Left kidney (tissue), 2 donors: ENCODE measurements around the gene DLGAP1. TPM values are rescaled to one million over a fixed set of nuclear protein-coding genes. Genes with fewer than 3 reads are reported as not detected.

Source experiments
- DNase-seq: peaks from one replicate; pipeline ENCODE4 v3.0.0-alpha.2; 2013
- polyA plus RNA-seq: library from polyadenylated mRNA; unstranded; fragments of 120-200 nt; gene quantifications from one replicate; pipeline ENCODE4 v1.2.1, GENCODE V29; 2013; ENCODE audit not compliant: insufficient read length

DLGAP1 gene
- polyA plus RNA-seq, 1 donor: 6.2 TPM

DNA sequence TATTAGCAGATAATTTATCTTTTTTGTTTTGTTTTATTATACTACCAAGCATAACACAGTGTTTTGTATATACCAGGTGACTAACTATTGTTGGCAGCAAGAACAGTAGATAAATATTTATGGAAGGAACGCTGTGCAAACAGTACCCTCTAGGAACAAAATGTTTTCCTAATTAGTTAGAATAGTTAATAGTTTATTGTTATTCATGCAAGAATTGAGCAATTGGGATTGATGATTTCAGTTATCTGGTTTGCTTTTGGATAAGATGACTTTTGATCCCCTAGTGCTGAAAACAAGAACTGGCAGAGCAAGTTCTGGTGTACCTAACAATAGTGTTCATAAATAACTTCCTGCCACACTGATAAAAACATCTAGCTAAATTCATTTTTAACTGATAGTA lies 681.8 kb downstream of the DLGAP1 start:
- DNase-seq: no peak

DNA sequence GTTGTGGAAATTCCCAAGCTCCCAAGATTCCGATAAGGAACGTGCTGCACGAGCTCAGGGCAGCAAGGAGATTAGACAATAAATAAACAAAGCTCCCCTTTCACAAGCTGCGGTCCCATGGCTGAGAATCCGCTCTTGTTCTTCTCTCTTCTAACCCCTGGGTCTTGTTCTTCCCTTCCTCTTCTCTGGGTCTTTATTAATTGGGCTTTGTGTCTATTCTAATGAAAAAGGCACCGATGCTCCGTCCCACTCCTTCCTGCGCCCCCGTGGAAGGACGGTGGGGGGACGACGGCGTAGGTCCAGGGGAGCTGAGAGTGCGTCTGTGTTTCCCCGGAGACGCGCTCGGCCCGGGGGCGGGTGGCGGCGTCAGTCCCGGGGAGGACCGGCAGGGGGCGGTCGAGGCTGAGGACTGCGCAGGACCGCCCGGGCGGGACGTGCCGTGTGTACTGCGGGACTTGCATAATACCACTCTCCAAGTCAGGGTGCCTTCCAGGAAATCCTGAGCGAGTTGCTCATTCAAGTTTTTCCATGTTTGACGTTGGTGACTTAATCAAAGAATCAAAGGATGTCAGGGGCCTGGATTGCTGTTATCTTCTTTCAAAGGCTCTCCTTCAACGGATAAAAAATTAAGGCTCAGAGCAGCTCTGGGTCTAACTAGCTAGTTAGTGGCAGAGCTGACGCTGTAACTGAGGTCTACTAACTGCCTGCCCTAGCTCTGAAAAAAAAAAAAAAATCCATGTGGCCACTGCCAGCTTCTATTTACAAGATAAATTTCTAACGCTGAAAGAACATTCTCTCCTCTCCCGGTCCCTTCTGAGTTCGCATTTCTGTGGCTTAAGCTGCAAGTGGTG lies 683.8 kb downstream of the DLGAP1 start:
- peak; percentile 84 for DNase-seq

DNA sequence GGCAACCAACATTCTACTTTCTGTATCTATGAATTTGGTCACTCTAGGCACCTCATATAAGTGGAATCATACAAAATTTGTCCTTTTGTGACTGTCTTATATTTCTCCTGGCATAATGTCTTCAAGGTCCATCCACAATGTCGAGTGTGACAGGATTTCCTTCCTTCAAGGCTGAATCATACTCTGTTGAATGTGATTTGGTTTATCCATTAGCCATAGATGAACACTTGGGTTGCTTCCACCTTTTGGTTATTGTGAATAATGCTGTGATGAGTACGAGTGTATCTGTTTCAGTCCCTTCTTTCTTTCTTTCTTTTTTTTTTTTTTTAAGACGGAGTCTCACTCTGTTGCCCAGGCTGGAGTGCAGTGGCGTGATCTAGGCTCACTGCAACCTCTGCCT lies 693.8 kb downstream of the DLGAP1 start:
- no peak for DNase-seq

DNA sequence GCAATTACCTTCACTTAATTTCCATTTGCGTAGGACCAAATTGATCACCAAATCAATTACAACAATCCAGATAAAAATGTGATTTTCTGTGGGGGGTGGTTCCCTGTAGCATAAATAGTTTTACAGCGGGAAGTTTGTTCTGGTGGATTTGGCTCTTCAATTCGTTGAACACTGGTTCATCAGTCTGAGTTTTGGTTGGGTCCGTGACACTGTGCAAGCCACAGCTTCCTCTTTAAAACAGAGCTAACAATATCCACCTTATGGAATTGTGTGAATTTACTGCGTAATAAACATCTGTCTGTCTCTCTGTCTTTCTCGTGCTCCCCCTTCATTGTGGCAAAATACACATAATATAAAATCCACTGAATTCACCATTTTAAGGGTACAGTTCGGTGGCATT lies 694.4 kb downstream of the DLGAP1 start:
- no peak for DNase-seq

DNA sequence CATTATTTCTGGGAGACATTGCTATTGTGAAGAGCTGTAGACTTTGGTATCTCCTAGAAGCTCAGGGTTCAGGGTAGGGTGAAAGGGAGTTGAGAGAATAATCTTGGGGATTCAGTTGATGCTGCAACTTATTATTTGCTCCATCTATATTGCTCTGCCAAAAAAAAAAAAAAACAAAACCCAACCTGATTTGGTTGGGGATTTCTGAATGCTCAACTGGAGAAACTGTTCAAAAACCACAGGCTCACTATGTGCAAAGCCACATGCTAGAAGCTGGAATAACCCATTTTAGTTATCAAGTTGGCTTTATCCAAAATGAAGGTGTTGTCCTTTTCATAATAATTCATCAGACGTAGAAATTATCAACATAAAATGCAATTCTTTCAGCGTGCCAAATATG lies 696.0 kb downstream of the DLGAP1 start:
- DNase-seq: no peak

DNA sequence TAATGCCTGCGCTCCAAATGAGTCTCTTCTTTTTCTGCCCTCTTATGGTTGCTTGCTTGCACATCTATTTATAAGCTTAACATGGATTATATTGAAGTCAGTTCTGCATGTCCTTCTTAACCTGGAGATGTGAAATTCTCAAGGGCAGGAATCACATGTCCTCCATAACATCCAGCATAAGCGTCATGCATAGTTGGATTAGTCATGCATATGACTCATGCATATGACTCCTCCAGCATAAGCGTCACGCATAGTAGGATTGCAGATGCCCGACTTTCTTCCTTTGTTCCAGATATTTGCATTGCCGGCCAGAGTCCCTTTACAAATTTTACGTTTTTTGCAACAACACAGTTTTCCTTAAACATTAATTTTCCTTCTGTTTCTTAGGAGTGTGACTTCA lies 696.6 kb downstream of the DLGAP1 start:
- no peak for DNase-seq

DNA sequence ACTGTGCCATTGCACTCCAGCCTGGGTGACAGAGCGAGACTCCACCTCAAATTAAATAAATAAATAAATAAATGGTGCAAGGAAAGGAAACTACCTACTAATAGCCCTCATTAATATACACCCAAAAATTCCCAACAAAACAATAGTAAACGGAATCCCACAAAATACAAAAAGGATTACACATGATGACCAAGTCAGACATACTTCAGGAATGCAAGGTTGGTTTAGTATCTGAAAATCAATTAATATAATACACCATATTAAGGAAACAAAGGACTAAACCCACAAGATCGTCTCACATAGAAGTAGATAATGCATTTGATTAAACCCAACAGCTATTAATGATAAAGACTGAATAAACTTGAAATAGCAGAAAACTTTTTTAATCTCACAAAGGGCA lies 697.7 kb downstream of the DLGAP1 start:
- DNase-seq: no peak

DNA sequence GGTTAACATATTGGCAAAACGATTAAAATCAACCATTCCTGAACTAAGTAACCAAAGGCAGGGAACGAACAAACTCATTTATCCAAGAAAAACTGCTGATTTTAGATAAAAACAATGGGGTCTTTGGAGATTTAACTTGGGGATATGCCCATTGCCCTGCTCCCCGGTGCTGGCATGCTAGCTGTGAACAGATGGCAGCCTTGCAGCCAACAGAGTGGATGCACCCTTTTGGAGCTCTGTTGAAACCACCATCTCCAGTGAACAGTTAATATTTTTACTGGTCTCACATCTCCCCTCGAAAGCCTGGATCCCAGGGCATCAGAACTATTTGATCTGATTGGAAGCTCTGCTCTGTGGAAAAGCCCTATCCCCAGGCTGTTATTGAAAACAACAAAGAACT lies 702.0 kb downstream of the DLGAP1 start:
- DNase-seq: no peak

DNA sequence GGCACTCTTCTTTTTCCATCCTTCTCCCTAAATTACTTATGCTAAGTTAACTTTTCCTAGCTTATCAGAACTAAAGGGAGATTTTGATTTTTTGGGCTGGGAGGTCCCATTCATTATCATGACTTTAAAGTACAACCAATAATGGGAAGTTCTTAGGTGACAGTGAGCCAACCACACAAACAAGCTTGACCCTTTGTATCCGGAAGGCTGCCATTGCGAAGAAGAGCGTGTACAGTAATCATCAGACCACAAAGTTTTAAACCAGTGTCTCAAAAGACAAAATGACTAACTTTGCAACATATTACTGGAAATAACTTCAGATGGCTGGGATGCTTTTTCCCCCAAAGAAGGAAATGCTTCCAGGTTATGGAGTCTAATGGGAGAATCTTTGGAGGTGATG lies 707.0 kb downstream of the DLGAP1 start:
- DNase-seq: no peak

DNA sequence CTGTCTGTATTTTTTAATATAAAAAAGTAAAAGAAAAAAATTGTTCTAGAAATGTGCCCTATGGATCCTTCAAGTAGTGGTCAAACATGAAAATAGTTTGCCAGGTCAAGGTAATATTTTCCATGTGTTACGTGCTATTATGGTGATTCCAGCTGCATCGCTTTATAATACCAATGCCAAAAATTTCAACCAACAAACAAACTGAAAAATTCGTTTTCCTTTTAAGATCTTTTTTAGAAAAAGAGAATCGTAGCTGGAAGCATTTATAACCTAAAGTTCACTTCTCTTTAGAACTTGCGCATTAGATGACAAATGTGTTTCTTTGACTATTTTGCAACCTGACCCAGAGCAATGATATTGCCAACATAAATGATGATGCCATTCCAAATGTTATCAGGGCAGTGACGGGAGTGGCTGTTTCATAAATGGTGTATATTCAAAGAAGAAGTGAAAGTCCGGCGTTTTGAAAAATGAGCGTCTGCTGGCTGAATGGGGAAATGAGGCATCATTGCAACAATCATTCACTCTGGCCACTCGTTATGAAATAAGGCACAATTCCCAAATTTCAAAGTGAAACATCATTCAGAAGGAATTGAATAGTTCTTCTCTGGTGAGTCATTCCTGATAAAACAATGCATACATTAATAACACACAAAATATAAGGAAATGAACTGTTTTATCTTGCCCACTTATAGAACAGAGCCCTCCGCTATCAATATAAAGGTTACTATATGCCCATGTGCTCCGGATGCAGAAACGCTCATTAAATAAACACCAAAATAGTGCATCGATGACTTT lies 707.7 kb downstream of the DLGAP1 start:
- no peak for DNase-seq

DNA sequence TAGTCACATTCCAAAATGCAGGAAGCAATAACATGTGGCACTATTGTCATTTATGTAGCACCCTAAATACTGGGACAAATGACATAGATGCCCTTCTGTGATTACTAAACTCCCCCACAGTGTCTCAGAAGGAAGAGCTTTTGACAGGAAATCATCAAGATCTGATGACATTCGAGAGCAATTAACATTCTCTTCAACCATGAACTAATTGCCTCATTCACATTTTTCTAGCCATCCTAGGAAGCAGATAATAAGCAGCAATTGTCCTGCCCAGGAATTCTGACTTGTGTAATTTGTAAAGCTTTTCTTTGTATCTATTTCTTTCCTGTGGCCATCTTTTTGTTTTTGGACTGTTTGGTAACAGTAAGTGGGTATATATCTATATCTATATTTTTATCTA lies 712.6 kb downstream of the DLGAP1 start:
- DNase-seq: no peak

DNA sequence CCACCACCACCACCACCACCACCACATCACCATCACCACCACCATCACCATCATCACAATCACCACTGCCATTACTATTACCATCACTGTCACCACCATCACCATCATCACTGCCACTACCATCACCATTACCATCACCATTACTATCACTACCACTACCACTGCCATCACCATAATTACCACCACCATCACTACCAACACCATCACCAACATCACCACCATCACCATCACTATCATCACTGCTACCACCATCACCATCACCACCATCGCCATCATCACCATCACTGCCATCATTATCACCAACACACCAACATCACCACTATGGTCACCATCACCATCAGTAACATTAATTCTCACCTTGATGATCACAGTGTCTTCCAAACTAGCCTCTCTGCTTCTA lies 713.8 kb downstream of the DLGAP1 start:
- DNase-seq: no peak

DNA sequence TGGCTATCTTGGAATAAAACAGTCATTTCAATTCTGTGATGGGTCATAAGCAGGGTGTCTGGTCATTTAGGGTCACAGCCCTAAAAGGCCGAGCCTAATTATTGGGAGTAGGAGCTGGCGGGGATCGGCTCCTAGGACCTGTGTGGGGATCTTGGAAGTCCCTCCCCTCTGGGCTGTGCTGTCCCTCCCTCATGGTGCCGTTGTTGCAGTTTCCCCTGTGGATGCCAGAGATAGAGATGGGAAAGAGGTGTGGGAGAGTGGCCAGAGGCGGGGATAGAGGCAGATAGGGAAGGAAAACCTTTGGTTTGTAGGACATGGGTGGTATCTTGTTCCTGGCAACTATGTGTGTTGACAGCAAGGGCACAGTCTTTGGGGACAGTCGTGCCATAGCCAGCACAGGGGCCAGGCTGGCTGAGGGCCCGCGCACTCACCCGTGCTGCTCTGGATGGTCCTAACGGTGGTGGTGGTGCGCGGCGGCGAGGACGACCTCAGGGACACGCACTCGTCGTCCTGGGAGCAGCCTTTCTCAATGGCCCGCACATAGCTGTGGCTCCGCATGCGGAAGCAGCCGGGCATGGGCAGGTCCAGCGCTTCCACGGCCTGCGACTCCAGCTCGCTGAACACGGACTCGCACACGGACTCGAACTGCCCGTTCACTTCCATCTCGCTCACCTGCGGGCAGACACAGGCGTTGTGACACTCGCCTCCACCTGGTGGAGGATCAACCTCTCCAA lies 726.2 kb downstream of the DLGAP1 start:
- no peak for DNase-seq

DNA sequence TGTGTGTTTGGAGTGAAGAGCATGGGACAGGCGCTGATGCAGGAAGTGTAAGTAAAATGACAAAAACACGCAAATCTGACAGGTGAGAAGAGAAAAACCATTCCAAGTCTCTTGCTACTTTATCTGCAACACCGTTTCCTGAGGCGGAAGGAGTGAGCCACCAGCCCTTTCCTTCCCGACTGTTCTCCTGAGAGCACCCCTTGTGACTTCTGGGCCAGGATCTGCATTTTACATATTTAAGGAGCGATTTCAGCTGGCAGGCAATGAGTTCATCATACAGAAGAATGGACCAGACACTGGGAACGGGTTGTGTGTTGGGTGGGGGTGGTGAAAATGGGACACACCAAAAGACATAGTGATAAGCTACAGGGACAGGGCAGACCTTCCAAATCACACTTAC lies 727.8 kb downstream of the DLGAP1 start:
- DNase-seq: no peak

DNA sequence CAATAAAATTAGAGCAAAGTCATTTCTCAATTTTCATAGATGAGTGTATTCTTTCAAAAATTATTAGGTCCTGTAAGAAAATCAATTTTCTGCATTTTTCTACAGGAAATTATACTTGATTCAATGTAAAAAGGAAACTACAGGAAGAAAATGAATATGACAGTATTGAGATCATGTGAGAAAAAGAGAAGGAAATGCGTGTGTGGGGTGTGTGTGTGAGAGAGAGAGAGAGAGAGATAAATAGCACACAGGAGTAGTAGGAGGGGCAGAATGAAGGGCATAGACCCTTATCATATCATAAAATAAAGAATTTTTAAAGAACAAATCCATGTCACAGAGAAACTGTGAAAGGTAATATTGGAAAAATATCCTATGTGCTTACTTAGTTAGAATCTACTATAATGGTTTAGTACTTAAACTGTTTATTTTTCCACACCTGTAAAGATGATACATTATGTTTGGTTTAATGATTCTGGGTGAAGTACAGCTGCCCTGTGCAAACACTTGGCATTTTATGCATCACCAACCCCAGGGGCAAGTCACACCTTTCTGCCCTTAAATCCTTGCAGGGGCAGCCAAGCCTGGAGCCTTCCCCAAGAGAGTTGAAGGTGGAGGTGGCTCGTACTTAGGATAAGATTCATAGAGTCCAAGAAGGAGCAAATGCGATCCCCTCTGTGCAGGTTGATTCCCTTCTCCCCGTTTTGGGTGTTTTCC lies 728.7 kb downstream of the DLGAP1 start:
- DNase-seq: no peak

DNA sequence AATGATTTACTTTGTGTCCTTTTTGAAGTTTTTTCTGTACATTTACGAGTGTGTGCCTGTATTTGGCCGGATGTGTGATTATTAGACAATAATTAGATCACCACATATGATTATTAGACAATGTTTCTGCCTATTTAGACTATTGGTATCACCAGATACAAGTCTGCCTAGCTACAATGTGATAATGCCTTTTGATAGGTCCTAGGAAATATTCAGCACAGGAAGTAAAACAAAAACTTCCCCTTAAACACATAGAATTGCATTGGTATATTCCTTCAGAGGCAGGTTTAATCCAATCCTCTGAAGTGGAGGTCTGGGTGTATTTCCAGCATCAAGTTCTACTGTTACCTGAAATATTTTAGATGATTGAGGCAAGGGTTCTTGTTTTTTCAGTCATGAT lies 730.0 kb downstream of the DLGAP1 start:
- DNase-seq: no peak

DNA sequence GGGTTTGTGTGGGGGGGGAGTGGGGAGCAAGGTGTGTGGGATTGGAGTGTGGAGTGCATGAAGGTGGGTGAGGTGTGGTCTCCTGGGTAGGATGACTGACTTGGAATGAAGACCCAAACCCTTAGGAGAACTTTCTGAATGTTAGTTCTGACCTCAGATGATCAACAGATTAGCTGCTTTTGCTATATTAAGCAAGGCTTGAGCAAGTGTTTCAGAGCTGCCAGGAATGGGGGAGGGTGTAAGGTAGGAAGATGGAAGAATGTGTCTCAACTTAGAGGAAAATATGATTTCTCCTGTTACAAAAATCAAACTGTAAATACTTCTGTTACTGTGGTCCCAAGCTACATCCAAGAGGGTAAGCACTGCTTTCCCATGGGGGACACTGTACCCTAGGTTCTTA lies 731.6 kb downstream of the DLGAP1 start:
- no peak for DNase-seq

DNA sequence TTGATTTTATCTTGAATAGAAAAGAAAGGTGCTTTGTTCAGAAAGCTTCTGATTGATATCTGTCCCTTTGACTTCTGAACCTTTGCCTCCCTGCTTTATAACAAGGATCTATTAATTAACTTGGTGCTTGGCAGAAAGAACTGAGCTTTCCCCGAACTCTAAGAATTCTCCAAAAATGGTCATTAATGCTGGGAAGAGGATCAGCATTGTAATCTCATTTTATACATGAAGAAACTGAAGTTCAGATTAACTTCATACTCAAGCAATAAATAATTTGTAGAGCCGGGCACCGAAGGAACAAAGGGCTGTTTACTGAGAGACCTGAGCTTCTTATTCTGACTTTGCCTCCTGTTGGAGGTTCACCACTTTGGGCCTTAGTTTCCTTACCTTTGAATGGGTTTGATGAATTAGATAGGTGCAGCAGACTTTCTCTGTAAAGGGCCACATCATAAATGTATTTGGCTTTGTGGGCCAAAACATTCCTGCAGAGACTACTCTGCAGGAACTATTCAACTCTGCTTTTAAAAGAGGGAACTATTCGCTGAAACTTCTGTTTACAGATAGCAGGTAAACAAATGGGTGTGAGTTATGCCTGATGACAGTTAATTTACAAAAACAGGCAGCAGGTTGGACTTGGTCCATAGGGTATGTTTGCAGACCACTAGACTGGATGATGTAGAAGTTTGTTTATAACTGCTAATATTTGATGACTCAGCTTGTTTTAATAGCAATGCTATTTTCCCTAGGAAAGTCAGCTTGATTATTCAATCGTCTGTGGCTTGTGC lies 732.3 kb downstream of the DLGAP1 start:
- DNase-seq: no peak

DNA sequence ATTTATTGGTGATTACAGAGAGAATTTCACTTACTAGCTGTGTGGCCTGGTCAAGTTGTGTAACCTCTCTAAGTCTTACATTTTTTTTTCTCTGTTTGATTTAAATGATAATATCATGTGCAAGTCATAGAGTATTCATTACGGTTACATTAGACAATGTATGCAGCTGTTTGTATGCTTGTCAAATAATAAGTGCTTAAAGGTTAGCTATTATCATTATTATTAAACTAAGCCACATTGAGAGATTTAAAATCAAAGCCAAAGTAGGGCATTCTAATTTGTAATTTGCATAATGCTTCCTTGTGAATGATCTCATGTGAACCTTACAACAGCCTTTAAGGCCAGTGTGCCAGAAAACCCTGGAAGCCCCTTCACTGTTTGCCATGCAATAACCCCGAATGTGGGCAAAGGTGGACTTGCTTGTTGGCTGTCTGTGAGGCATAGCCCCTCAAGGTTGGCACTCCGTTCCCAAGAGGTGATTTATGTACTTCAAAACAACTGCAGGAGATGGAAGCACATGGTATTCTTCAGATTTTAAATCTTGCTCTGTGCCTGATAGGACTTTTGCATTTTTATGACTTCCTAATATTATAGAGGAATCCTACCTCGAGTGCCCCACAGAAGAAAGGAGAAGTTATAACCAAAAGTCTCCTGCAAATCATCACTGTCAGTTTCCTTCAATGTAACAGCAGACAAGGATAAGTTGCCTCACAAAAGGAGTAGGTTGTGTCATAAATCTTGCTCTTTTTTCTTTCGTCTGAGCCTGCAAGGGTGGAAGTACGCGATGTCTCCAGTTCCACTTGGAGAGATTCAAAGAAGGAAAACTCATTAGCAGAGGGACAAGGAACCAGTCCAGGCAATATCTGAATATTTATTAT lies 733.1 kb downstream of the DLGAP1 start:
- no peak for DNase-seq

DNA sequence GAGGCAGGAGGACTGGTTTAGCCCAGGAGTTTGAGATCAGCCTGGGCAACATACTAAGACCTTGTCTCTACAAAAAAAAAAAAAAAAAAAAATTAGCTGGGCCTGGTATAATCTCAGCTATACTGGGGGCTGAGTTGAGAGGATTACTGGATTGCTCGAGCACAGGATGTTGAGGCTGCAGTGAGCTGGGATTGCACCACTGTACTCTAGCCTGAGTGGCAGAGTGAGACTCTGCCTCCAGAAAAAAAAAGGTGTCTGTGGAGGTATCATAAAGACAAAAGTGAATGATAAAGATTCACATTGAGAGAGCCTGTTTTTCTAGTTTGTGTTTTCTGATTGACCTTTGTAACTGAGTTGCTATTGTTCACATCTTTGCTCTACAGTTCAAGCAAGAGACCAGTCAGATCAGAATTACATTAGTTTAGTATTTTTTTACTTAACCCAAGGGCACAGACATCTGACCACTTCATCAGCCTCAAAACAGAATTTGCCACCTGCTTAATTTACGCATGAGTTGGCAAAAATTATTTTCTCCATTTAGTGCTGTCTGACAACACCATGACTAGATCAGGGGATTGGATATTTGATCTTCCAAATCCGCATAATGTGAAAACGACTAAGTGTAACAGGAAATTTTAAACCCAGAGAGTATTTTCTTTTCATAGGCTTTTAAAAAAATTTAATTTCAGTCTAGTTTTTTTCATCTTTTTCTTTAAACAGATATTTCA lies 734.1 kb downstream of the DLGAP1 start:
- DNase-seq: no peak
